RWPE1 (cell line): ENCODE results near the gene CALY.

ENCODE experiments used
- CTCF ChIA-PET: fragments of 350-600 bp; sonication (Branson Sonifier 250); formaldehyde crosslinking; extraction: SDS; loops from one replicate; lab custom pipeline; 2021; lab: Yijun Ruan, JAX
- POLR2A ChIA-PET: fragments of 400-600 bp; formaldehyde crosslinking; extraction: SDS; loops from one replicate; lab custom pipeline; 2020; ENCODE audit warnings: antibody characterized with exemption; ENCODE audit not compliant: low non-redundant PET; lab: Yijun Ruan, JAX
- DNase-seq: peaks from one replicate; pipeline ENCODE4 v3.0.0; 2012; ENCODE audit warnings: low spot score
- H3K27ac ChIP-seq: fragments of 450-650 bp; 2 replicates; pipeline ENCODE4 v1.5.1; 2017
- CTCF ChIP-seq: fragments of 450-650 bp; conservative IDR thresholded peaks from 2 replicates; pipeline ENCODE4 v1.5.1; 2017; ENCODE audit warnings: low read depth, mild to moderate bottlenecking

CALY gene

GRCh38 chr10:133341983-133342382, 5.3 kb upstream of the CALY start:
- ChIA-PET CTCF (interaction anchor here (2.3 kb wide), 1 partner anchor 12 kb away, joined by 13 read pairs; no protein-coding TSS in a partner anchor), POLR2A (no interaction called here)
- no peak for TF ChIP-seq CTCF
- H3K27ac ChIP-seq: no peak overlapping the region
- DNase-seq: no peak

GRCh38 chr10:133339708-133340380, 3.1 kb upstream of the CALY start:
- CTCF ChIA-PET: interaction anchor here (2.3 kb wide), 1 partner anchor 10 kb away, joined by 13 read pairs; no protein-coding TSS in a partner anchor
- POLR2A ChIA-PET: no interaction called here
- TF ChIP-seq CTCF: no peak
- no peak overlapping the region for H3K27ac ChIP-seq
- no peak for DNase-seq

- ChIA-PET CTCF (no interaction called here), POLR2A (no interaction called here)
- H3K27ac ChIP-seq: no peak overlapping the region
- TF ChIP-seq CTCF: no peak
- DNase-seq: no peak
Measured at GRCh38 chr10:133338080-133339071, 1.7 kb upstream of the CALY start.

GRCh38 chr10:133337370-133337725, 652 bp upstream of the CALY start:
- ChIA-PET POLR2A (no interaction called here), CTCF (interaction anchor here (1.0 kb wide), 1 partner anchor 18 kb away, joined by 3 read pairs; no protein-coding TSS in a partner anchor)
- H3K27ac ChIP-seq: no peak overlapping the region
- DNase-seq: no peak
- no peak for TF ChIP-seq CTCF

GRCh38 chr10:133336118-133336576, 549 bp downstream of the CALY start:
- no peak overlapping the region for H3K27ac ChIP-seq
- POLR2A ChIA-PET: interaction anchor here (0.5 kb wide), 1 partner anchor 12 kb away, joined by 3 read pairs; no protein-coding TSS in a partner anchor
- no peak for DNase-seq
- CTCF ChIA-PET: interaction anchor here (1.0 kb wide), 1 partner anchor 17 kb away, joined by 3 read pairs; no protein-coding TSS in a partner anchor
- TF ChIP-seq CTCF: no peak
